ENCODE measurements around the gene PRKAG3. TPM values are rescaled to one million over a fixed set of nuclear protein-coding genes. Genes with fewer than 3 reads are reported as not detected.

PRKAG3 gene
- total and polyA plus RNA-seq, 7 donors = 9.2 to 187 (median 58.5) TPM

GRCh38 chr2:218819093-218819492 is 12.5 kb downstream of the PRKAG3 start:
- intact Hi-C loops (cut with DNase I) = no loop called here
- H3K4me1 ChIP-seq = peaks cover 22% of the 10 kb centered on the region
- H3K9me3 ChIP-seq = no peaks in the 10 kb centered on the region
- ATAC-seq = no peak
- DNase-seq = no peak
- WGBS, 3 donors = 60 to 80% (median 67%) methylated on average over 7 of the region's 7 CpGs
- H3K27me3 ChIP-seq (ENCODE audit: insufficient read depth in 3 of 3, low read length in 2 of 3) = no peaks in the 10 kb centered on the region
- peak overlapping the region; percentile 75 for H3K27ac ChIP-seq
- no peak overlapping the region for H3K4me3 ChIP-seq
- TF ChIP-seq CTCF (IDR thresholded peaks at IDR 0.05) = no peak
- peaks cover 0 to 26% of the 10 kb centered on the region in 2 donors for H3K36me3 ChIP-seq (ENCODE audit: insufficient read depth in 1 of 2, low read depth in 1 of 2)

DNA sequence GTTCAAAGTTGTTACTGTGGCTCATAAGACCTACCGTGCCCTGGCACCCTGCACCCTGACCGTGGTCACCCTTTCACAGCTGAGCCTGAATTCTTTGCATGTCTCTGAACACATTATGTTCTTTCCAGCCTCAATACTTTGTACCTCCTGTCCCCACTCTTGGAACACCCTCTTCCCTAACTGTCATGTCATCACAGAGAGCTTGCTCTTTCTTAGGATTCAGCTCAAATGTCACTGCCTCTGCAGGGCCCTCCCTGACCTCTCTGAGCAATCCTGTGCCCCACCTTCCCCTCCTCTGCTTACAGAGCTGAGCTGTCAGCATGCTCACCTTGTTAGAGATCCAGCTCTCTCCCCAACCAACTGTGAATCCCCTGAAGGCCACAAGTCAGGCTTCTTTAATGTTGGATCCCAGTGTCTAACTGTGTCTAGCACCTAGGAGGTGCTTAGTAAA is 15.0 kb downstream of the PRKAG3 start:
- H3K4me3 ChIP-seq = no peak overlapping the region
- TF ChIP-seq CTCF (IDR thresholded peaks at IDR 0.05) = no peak
- H3K36me3 ChIP-seq (ENCODE audit: insufficient read depth in 1 of 2, low read depth in 1 of 2) = peaks cover 0 to 40% of the 10 kb centered on the region in 2 donors
- WGBS, 3 donors = 22 to 40% (median 30%) methylated on average over 2 of the region's 2 CpGs
- no peaks in the 10 kb centered on the region for H3K9me3 ChIP-seq
- DNase-seq = peak; percentile 44 to 88
- peak overlapping the region; percentile 75 for H3K27ac ChIP-seq
- H3K4me1 ChIP-seq = peaks cover 18% of the 10 kb centered on the region
- intact Hi-C loops (cut with DNase I) = no loop called here
- peak; percentile 64 to 88 (median 76) for ATAC-seq
- no peaks in the 10 kb centered on the region for H3K27me3 ChIP-seq (ENCODE audit: insufficient read depth in 3 of 3, low read length in 2 of 3)

DNA sequence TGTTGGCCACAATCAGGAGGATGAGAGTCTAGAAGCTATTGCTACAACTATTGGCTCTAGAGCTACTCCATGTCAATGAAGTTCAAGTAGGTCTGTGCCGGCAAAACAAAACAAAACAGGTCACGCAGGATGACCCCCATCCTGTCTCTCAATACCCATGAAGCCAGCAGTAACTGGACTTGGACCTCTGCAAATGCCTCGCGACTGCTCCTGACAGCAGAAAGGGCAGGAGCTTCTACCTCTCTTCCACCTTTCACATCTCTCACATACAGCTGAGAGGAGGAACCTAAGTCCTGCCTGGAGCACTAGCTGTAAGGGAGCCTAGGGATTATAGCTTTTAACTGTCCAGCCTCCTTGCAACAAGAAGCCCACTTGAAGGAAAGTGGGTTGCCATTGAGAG is 16.0 kb downstream of the PRKAG3 start:
- 87 to 89% (median 89%) methylated on average over 4 of the region's 4 CpGs for WGBS, 3 donors
- H3K27ac ChIP-seq = peak overlapping the region; percentile 75

GRCh38 chr2:218815244-218815637 is 16.4 kb downstream of the PRKAG3 start:
- intact Hi-C loops (cut with DNase I) = no loop called here
- WGBS, 3 donors = 70 to 83% (median 82%) methylated on average over 5 of the region's 5 CpGs
- no peak for ATAC-seq
- no peak for TF ChIP-seq CTCF (IDR thresholded peaks at IDR 0.05)
- no peak for DNase-seq
- H3K27me3 ChIP-seq (ENCODE audit: insufficient read depth in 3 of 3, low read length in 2 of 3) = no peaks in the 10 kb centered on the region
- H3K27ac ChIP-seq = peak overlapping the region; percentile 75
- H3K4me3 ChIP-seq = no peak overlapping the region
- H3K4me1 ChIP-seq = peaks cover 24% of the 10 kb centered on the region
- no peaks in the 10 kb centered on the region for H3K9me3 ChIP-seq
- peaks cover 0 to 40% of the 10 kb centered on the region in 2 donors for H3K36me3 ChIP-seq (ENCODE audit: insufficient read depth in 1 of 2, low read depth in 1 of 2)

More for the DNA sequence above, 16.0 kb downstream of the PRKAG3 start:
- no peak for ATAC-seq
- Histone ChIP-seq H3K9me3 (no peaks in the 10 kb centered on the region), H3K27me3 (ENCODE audit: insufficient read depth in 3 of 3, low read length in 2 of 3) (no peaks in the 10 kb centered on the region), H3K4me1 (peaks cover 25% of the 10 kb centered on the region), H3K4me3 (no peak overlapping the region), H3K36me3 (ENCODE audit: insufficient read depth in 1 of 2, low read depth in 1 of 2) (peaks cover 0 to 40% of the 10 kb centered on the region in 2 donors)
- intact Hi-C loops (cut with DNase I) = no loop called here
- no peak for TF ChIP-seq CTCF (IDR thresholded peaks at IDR 0.05)
- no peak for DNase-seq

Data from psoas muscle (tissue), 8 donors.